ENCODE data around the gene ZDHHC22. TPM values are rescaled to one million over a fixed set of nuclear protein-coding genes. Genes with fewer than 3 reads are reported as not detected.
A peak's percentile ranks its signal among the peaks of the same experiment; 100 is the strongest.

ZDHHC22 gene
- total and polyA plus RNA-seq, 2 of the 13 experiments (the other 11 are each of a cell fraction or from before 2014, with no cell fraction given): not detected

DNA sequence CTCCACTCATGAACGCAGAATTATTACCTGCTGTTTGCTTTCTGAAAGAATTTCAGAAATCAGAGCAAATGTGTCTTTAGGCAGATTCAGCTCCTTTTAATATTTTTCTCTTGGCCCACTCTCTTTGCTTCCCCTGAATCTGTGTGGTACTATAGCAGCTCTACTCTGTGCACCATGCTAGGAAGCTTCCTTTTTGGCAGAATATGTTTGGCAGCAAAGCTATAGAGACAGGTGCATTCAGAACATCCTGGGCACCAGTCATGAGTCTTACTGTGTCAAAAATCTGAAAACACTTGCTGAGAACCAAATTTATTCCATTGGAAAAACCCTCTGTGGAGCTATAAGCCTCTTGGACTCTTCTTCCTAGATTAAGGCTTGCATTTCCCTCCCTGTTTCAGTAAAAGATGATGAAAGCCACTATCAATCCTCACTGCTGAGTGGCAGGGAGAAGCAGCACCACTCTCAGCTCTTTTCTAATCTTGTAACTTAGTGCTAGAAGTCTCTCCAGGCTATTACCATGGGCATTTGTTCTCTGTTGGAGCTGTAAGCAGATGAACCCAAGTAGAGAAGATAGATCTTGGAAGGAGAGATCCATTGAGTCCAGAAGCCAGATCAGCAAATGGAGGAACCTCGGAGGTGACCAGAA is 25.3 kb downstream of the ZDHHC22 start:
- TF ChIP-seq JARID2 (CRISPR knock-in tag; IDR thresholded peaks at IDR 0.05; ENCODE audit: insufficient replicate concordance) (no peak), KLF12 (CRISPR knock-in tag; IDR thresholded peaks at IDR 0.05; ENCODE audit: borderline replicate concordance) (no peak), CEBPB (IDR thresholded peaks at IDR 0.05; ENCODE audit: borderline replicate concordance, low read depth, low read length) (no peak), PHF21A (CRISPR knock-in tag; IDR thresholded peaks at IDR 0.05) (no peak), ZNF329 (CRISPR knock-in tag; IDR thresholded peaks at IDR 0.05; ENCODE audit: low read depth) (no peak), ZNF230 (CRISPR knock-in tag; IDR thresholded peaks at IDR 0.05) (no peak), ZNF569 (CRISPR knock-in tag; IDR thresholded peaks at IDR 0.05; ENCODE audit: borderline replicate concordance) (no peak), CHD4 (IDR thresholded peaks at IDR 0.05; ENCODE audit: borderline replicate concordance, low read length) (no peak), CAMTA2 (CRISPR knock-in tag; IDR thresholded peaks at IDR 0.05; ENCODE audit: borderline replicate concordance) (no peak), ZNF790 (CRISPR knock-in tag; IDR thresholded peaks at IDR 0.05; ENCODE audit: borderline replicate concordance) (no peak), ZNF720 (CRISPR knock-in tag; IDR thresholded peaks at IDR 0.05) (no peak), KDM3A (CRISPR knock-in tag; IDR thresholded peaks at IDR 0.05; ENCODE audit: low read depth) (no peak), ZNF75D (CRISPR knock-in tag; IDR thresholded peaks at IDR 0.05; ENCODE audit: borderline replicate concordance) (no peak)
- TF ChIP-seq, protein P1, sequence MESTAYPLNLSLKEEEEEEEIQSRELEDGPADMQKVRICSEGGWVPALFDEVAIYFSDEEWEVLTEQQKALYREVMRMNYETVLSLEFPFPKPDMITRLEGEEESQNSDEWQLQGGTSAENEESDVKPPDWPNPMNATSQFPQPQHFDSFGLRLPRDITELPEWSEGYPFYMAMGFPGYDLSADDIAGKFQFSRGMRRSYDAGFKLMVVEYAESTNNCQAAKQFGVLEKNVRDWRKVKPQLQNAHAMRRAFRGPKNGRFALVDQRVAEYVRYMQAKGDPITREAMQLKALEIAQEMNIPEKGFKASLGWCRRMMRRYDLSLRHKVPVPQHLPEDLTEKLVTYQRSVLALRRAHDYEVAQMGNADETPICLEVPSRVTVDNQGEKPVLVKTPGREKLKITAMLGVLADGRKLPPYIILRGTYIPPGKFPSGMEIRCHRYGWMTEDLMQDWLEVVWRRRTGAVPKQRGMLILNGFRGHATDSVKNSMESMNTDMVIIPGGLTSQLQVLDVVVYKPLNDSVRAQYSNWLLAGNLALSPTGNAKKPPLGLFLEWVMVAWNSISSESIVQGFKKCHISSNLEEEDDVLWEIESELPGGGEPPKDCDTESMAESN (CRISPR knock-in tag; conservative IDR thresholded peaks at IDR 0.05): no peak
- Histone ChIP-seq H3K36me3 (replicated peaks in 1 of 2; ENCODE audit: control insufficient read depth in 1 of 2, insufficient read depth in 2 of 2, low read length in 2 of 2) (peaks cover 5 to 27% of the 10 kb centered on the region in 2 experiments; a peak in 3 of 5 replicates), H2AFZ (ENCODE audit: low read length) (no peak overlapping the region), H3K27ac (ENCODE audit: extremely low read length, insufficient read depth, low read length) (no peak overlapping the region), H3K4me3 (replicated peaks in 1 of 3; ENCODE audit: insufficient read depth in 1 of 3, low read depth in 2 of 3, low read length in 3 of 3) (no peak overlapping the region), H3K27me3 (ENCODE audit: control insufficient read depth in 1 of 2, insufficient read depth in 2 of 2, low read length in 2 of 2) (no peaks in the 10 kb centered on the region), H4K20me1 (ENCODE audit: insufficient read depth, low read length) (no peaks in the 10 kb centered on the region), H3K4me1 (ENCODE audit: insufficient read depth, low read length) (peaks cover 10% of the 10 kb centered on the region), H3K9ac (ENCODE audit: insufficient read depth, low read depth, low read length) (no peak overlapping the region), H3K9me3 (ENCODE audit: low read length) (no peaks in the 10 kb centered on the region), H3K4me2 (ENCODE audit: low read depth, low read length) (no peak overlapping the region), H3K79me2 (ENCODE audit: insufficient read depth, low read length) (no peaks in the 10 kb centered on the region)
- BruUV-seq (replicated peaks): TSS peak; percentile 44
- POLR2A ChIA-PET: no interaction called here
- FAIRE-seq (no peak), DNase-seq (ENCODE audit: low spot score) (no peak), ATAC-seq (no peak)
- in situ Hi-C loops (cut with HindIII; ENCODE audit: extremely low pct_ligation_motif_present, low pct_unique_long_range_greater_than_20kb) (no loop called here), intact Hi-C loops (cut with micrococcal nuclease; ENCODE audit: unreplicated experiment) (no loop called here)
- CTCF ChIA-PET (ENCODE audit: low intra/inter-chr PET ratio, low total read pairs): no interaction called here
- 98% methylated on average over 2 of the region's 2 CpGs for WGBS (ENCODE audit: low lambda C conversion rate)

All from HepG2 (cell line).